DND-41 (cell line): ENCODE data around the gene SLBP.

Source experiments
- CTCF ChIP-seq: IDR thresholded peaks from 2 replicates; pipeline ENCODE4 v1.5.1; 2012; ENCODE audit warnings: borderline replicate concordance, low read length, moderate library complexity, mild to moderate bottlenecking; ENCODE audit not compliant: poor library complexity, severe bottlenecking; ENCODE audit errors: extremely low read depth
- EZH2 ChIP-seq: IDR thresholded peaks from 3 replicates; pipeline ENCODE4 v1.6.1; 2012; ENCODE audit warnings: borderline replicate concordance, low read depth, mild to moderate bottlenecking, moderate library complexity, low read length, inconsistent platforms; ENCODE audit not compliant: severe bottlenecking

GRCh38 chr4:1658146-1658545, 54.0 kb downstream of the SLBP start:
- TF ChIP-seq CTCF (no peak), EZH2 (no peak)
